GM12892 (cell line): ENCODE data around the gene VPS8.

Experiments used
- DNase-seq: peaks from one replicate; pipeline ENCODE4 v3.0.0; 2011; ENCODE audit not compliant: insufficient read length
- FAIRE-seq: peaks from 2 replicates; lab custom pipeline; 2011; peaks lifted over from hg19 to GRCh38; lab: Jason Lieb, UNC
- POLR2A ChIP-seq: IDR thresholded peaks from 2 replicates; pipeline ENCODE4 v1.6.1; 2011; ENCODE audit warnings: low read depth, low read length, control low read depth
- POLR2AphosphoS5 ChIP-seq: IDR thresholded peaks from 2 replicates; pipeline ENCODE4 v1.6.1; 2011; ENCODE audit warnings: low read depth, low read length, control low read depth
- TAF1 ChIP-seq: IDR thresholded peaks from 2 replicates; pipeline ENCODE4 v1.6.1; 2011; ENCODE audit warnings: low read depth, mild to moderate bottlenecking, control low read depth, low read length, borderline replicate concordance

Gene VPS8

DNA sequence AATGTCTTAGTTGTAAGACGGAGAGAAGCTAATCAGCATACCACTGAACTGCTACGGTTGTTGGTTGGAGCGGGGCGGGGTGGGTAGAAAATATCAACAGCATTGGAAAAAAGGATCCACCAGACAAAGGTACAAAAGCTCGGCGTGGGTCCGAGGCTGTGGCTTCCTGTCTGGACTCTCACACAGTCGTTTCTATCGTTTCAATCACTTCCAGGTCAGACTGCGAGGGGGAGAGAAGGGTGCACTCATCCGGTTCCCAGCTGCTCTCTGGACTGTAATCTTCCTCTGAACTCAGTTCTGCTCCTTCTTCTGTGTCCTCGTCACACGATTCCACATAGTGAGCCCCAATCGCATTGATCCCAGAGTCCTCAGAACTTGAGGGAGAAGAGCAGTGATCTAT is 270.9 kb downstream of the VPS8 start:
- FAIRE-seq (no peak), DNase-seq (no peak)
- TF ChIP-seq TAF1 = no peak
- TF ChIP-seq POLR2A = no peak
- TF ChIP-seq POLR2AphosphoS5 = no peak

DNA sequence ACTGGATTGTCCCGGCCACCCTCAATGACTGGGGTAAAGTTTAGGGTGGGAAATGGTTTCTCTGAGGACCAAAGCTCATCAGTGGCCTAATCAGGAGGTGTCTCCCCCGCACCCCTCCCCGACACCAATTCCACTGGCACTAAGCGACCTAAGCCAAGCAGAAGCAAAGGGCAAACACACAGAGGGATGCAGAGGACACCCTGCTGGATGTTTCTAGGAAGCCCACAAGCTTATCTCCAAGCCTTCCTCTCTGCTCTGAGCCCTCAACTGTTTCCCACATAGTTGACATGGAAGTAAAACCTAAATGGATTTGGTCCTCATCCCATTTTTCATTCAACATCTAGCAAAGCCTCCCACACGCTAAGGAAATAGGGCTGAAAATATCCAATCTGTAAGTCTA is 272.4 kb downstream of the VPS8 start:
- no peak for FAIRE-seq
- no peak for DNase-seq
- TF ChIP-seq POLR2A (no peak), TAF1 (no peak), POLR2AphosphoS5 (no peak)

DNA sequence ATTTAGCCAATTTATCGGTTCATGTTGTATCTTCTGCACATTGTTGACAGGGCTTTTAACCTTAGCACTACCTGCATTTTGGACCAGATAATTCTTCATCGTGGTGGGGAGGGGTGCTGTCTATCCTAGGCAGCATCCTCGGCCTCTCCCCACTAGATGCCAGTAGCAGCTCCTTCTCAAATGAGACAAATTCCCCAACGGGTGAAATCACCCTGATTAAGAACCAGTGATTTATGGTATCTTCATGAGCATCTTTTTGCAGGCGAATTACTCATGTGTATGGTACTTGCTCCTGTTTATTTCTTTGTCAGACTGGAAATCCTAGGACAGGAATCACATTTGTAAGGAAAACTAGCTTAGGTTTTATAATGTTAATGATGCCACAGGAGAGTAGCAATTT is 272.9 kb downstream of the VPS8 start:
- DNase-seq = no peak
- FAIRE-seq = no peak
- TF ChIP-seq TAF1 = no peak
- TF ChIP-seq POLR2AphosphoS5 = no peak
- TF ChIP-seq POLR2A = no peak

DNA sequence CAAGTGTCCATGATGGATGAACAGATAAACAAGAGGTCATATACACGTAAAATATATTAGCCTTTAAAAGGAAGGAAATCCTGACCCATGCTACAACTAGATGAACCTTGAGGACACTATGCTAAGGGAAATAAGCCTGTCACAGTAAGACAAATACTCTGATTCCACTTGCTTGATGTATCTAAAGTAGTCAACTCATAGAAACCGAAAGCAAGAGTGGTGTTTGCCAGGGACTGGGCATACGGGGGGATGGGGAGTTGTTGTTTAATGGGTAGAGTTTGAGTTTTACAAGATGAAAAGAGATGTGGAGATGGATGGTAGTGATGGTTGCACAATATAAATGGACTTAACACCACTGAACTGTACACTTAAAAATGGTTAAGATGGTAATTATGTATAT is 275.5 kb downstream of the VPS8 start:
- TF ChIP-seq POLR2AphosphoS5 (no peak), TAF1 (no peak), POLR2A (no peak)
- DNase-seq (no peak), FAIRE-seq (no peak)

DNA sequence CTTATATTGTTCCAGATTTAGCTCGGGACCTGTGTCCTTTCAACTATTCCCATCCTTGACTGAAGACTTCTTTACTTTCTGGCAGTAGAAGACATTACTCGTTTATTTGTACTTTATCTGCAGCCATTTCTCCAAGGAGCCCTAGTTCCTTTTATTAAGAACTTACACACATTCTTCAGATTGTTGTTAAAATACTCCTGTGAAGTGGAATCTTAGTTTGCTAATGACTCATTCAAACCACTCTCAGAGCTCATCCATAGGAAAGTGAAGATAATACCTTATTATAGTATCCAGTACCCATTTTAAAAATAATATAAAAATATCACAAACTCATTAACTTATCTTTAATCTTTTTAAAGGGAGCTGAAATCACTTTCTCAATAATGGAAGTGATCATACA is 277.4 kb downstream of the VPS8 start:
- DNase-seq = no peak
- FAIRE-seq = no peak
- TF ChIP-seq POLR2A (no peak), POLR2AphosphoS5 (no peak), TAF1 (no peak)

DNA sequence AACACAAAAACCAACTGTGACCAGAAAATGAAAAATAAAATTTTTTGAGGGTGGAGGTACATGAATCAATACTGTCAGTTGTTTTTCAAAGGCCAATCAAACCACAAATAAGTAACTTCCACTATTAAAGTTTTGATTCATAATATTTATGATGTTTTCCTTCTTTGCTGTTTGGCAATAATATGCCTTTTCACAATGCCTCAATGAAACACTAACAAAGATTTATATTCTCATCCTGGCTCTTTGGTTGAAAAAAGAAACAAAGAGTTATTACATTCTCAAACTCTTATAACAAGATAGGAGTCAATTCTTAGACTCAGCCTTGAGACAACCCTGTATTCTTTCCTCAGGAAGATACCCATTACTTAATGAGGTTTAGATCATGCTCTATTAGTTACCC is 277.8 kb downstream of the VPS8 start:
- FAIRE-seq = no peak
- TF ChIP-seq POLR2A = no peak
- no peak for TF ChIP-seq POLR2AphosphoS5
- no peak for TF ChIP-seq TAF1
- DNase-seq = no peak

DNA sequence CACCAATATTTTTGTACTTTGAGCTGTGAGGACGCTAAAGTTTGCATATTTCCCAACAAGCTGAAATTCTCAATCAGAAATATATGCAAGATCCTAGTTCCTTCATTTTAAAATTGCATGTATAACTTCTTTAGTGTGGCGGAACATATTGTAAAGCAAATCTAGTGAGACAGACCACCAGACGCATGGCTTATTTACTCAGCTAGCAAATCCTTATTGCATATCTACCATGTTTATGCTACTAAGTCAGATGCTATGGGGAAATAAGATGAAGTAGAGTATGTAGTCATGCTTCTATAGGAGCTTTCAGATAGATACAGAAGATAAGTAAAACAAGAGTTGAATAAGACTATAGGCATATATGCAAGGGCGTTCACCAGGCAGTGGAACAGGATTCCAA is 278.8 kb downstream of the VPS8 start:
- FAIRE-seq = no peak
- TF ChIP-seq TAF1 = no peak

DNA sequence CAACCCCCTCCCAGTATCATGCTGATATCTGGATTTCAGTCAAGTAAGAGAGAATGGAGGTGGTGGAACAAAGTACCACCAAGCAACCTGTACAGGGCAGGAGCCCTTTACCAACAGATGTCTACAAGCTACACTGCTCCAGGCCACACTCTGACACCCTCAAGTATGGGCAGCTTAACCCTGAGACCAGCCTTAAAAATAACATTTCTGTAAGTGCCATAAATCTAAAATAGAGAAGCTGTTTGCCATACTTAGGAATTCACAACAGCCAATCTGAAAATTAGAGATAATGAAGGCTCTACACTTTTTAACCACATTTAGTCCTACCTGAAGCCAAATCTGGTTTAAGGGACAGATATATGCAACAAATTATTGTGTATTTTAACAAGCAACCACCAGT is 281.1 kb downstream of the VPS8 start:
- FAIRE-seq (no peak), DNase-seq (no peak)
- TF ChIP-seq TAF1 = no peak

More for the DNA sequence above, 278.8 kb downstream of the VPS8 start:
- no peak for DNase-seq

DNA sequence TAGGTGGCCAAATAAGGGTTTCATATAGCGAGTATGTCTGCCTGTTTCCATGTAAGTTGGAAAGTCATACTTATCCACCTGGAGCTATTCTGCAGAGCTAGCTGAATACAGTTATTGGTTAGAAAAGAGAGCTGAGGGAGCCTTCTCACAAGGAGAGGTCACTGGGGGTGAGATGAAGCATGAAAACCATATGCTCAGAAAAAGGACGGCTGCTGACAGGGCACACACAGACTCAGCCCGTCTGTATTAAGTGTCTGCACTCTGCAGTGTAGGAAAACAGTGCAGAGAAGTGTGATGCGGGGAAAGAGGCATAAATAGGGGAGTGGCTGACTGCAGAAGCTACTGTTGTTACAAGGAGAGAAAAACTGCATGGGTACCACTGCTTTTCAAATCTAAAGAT is 282.7 kb downstream of the VPS8 start:
- TF ChIP-seq POLR2A (no peak), TAF1 (no peak), POLR2AphosphoS5 (no peak)
- FAIRE-seq (no peak), DNase-seq (no peak)
